ENCODE data around the gene ADAMTS12. TPM values are rescaled to one million over a fixed set of nuclear protein-coding genes. Genes with fewer than 3 reads are reported as not detected.

Gene ADAMTS12
- total RNA-seq, 1 experiment from 2014 or later: not detected

DNA sequence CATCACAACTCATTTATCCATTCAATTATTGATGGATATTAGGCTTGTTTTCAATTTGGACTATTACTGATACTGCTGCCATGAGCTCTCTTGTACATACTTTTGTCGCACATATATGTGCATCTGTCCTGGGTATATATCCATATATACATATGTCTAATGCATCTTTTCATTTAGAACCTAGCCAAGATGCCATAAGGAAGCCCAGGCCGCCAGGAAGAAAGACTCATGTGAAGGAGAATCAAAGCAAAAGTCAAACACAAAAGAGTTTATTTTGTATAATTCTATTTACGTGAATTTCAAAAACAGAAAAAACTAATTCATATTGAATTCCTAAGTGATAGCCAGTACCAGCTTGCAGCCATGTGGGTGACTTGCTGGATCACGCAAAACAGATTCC lies 79.0 kb downstream of the ADAMTS12 start:
- Histone ChIP-seq H3K9me3 (no peaks in the 10 kb centered on the region), H3K27me3 (replicated peaks; ENCODE audit: control insufficient read depth, insufficient read depth, low read length) (no peaks in the 10 kb centered on the region), H3K4me1 (peaks cover under 1% of the 10 kb centered on the region; the same call in 1 of the 2 replicates), H3K4me3 (ENCODE audit: low read depth, low read length) (no peak overlapping the region), H3K36me3 (ENCODE audit: control insufficient read depth, insufficient read depth, low read length) (no peaks in the 10 kb centered on the region)
- no peak for DNase-seq
- CTCF ChIA-PET: no interaction called here
- Mint-ChIP-seq H3K4me3 (ENCODE audit: unreplicated experiment) (no peak overlapping the region), H3K4me1 (ENCODE audit: low read depth, unreplicated experiment) (peaks cover 4% of the 10 kb centered on the region), H3K27me3 (ENCODE audit: insufficient read depth, unreplicated experiment) (peaks cover 2% of the 10 kb centered on the region), H3K9me3 (ENCODE audit: unreplicated experiment) (no peaks in the 10 kb centered on the region), H3K27ac (ENCODE audit: unreplicated experiment) (no peak overlapping the region), H3K36me3 (ENCODE audit: insufficient read depth, unreplicated experiment) (no peaks in the 10 kb centered on the region)
- no peak for TF ChIP-seq CTCF (IDR thresholded peaks at IDR 0.05; ENCODE audit: insufficient read depth in 1 of 2, low read depth in 1 of 2, low read length in 1 of 2, severe bottlenecking in 1 of 2, unreplicated experiment in 1 of 2)
- intact Hi-C loops (cut with micrococcal nuclease; ENCODE audit: unreplicated experiment): no loop called here
- no TSS peak for BruUV-seq (replicated peaks)
- POLR2A ChIA-PET: no interaction called here

DNA sequence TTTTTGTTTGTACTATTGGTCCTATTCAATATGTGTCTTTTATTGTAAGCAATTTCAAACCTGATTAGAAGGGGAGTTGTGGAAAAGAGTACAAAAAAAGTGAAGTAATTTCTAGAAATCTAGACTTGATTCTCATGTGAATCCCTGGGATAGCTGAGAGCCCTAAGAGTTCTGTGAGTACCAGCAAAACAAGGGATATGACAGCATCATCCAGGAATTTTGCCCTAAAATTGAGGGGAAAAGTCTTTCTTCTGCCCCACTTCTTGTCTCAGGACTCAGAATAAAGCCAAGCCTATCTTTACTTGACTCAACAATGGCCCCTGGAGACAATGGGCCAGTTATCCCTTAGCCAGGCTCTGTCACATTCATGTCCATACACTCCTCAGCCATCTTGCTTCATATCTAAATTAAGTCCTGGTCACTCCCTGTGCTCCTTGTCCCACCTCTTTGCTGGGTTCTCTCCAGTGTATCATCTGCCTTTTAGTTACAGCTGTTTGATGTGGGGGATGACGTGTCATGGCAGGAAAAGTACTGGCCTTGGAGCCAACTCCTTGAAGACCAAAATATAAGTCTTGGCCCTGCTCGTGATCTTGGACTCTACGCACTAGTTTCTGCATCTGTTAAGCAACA lies 81.2 kb downstream of the ADAMTS12 start:
- Mint-ChIP-seq H3K9me3 (ENCODE audit: unreplicated experiment) (no peaks in the 10 kb centered on the region), H3K27me3 (ENCODE audit: insufficient read depth, unreplicated experiment) (no peaks in the 10 kb centered on the region), H3K4me1 (ENCODE audit: low read depth, unreplicated experiment) (peaks cover 14% of the 10 kb centered on the region), H3K27ac (ENCODE audit: unreplicated experiment) (no peak overlapping the region), H3K36me3 (ENCODE audit: insufficient read depth, unreplicated experiment) (no peaks in the 10 kb centered on the region), H3K4me3 (ENCODE audit: unreplicated experiment) (no peak overlapping the region)
- Histone ChIP-seq H3K9me3 (no peaks in the 10 kb centered on the region), H3K27me3 (replicated peaks; ENCODE audit: control insufficient read depth, insufficient read depth, low read length) (no peaks in the 10 kb centered on the region), H3K4me1 (peaks cover 15% of the 10 kb centered on the region), H3K4me3 (ENCODE audit: low read depth, low read length) (no peak overlapping the region), H3K36me3 (ENCODE audit: control insufficient read depth, insufficient read depth, low read length) (no peaks in the 10 kb centered on the region)
- TF ChIP-seq CTCF (IDR thresholded peaks at IDR 0.05; ENCODE audit: insufficient read depth in 1 of 2, low read depth in 1 of 2, low read length in 1 of 2, severe bottlenecking in 1 of 2, unreplicated experiment in 1 of 2): no peak
- no TSS peak for BruUV-seq (replicated peaks)
- DNase-seq: no peak
- POLR2A ChIA-PET: no interaction called here
- intact Hi-C loops (cut with micrococcal nuclease; ENCODE audit: unreplicated experiment): no loop called here
- CTCF ChIA-PET: no interaction called here

DNA sequence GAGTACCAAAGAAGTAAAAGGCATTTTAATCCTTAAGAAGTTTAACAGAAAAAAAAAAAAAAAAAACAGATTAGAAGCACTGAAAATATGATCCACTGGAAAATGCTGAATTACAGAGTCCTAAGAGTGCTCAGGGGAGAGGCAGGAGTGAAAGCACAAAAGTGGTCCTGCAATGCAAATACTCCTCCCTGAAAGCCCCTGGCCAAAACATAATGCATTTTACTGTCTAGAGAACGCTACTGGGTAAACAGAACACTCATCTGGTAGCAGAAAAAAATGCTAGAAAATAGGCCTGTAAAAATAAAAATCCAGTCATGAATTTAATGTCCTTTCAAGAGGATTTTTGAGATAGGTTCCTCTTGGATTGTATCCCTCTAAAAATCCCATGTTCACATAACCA lies 81.9 kb downstream of the ADAMTS12 start:
- H3K36me3 Mint-ChIP-seq (ENCODE audit: insufficient read depth, unreplicated experiment): no peaks in the 10 kb centered on the region
- no peaks in the 10 kb centered on the region for H3K9me3 Mint-ChIP-seq (ENCODE audit: unreplicated experiment)
- POLR2A ChIA-PET: no interaction called here
- Histone ChIP-seq H3K9me3 (no peaks in the 10 kb centered on the region), H3K36me3 (ENCODE audit: control insufficient read depth, insufficient read depth, low read length) (no peaks in the 10 kb centered on the region), H3K4me1 (peaks cover 15% of the 10 kb centered on the region), H3K27me3 (replicated peaks; ENCODE audit: control insufficient read depth, insufficient read depth, low read length) (no peaks in the 10 kb centered on the region), H3K4me3 (ENCODE audit: low read depth, low read length) (no peak overlapping the region)
- no TSS peak for BruUV-seq (replicated peaks)
- peaks cover 14% of the 10 kb centered on the region for H3K4me1 Mint-ChIP-seq (ENCODE audit: low read depth, unreplicated experiment)
- TF ChIP-seq CTCF (IDR thresholded peaks at IDR 0.05; ENCODE audit: insufficient read depth in 1 of 2, low read depth in 1 of 2, low read length in 1 of 2, severe bottlenecking in 1 of 2, unreplicated experiment in 1 of 2): no peak
- H3K4me3 Mint-ChIP-seq (ENCODE audit: unreplicated experiment): no peak overlapping the region
- no peak overlapping the region for H3K27ac Mint-ChIP-seq (ENCODE audit: unreplicated experiment)
- no peak for DNase-seq
- CTCF ChIA-PET: no interaction called here
- intact Hi-C loops (cut with micrococcal nuclease; ENCODE audit: unreplicated experiment): no loop called here
- H3K27me3 Mint-ChIP-seq (ENCODE audit: insufficient read depth, unreplicated experiment): no peaks in the 10 kb centered on the region
